ENCODE data around the gene AOC3. TPM values are rescaled to one million over a fixed set of nuclear protein-coding genes. Genes with fewer than 3 reads are reported as not detected.
"Not testable (repeated sequence)": the region's sequence is repeated elsewhere in the genome, so short reads cannot be mapped to it uniquely, and the experiment has no call there.

The AOC3 gene
- polyA plus RNA-seq, 1 donor = 4.9 TPM

GRCh38 chr17:42843358-42843934 is 7.6 kb upstream of the AOC3 start:
- peak; percentile 72 for DNase-seq

DNA sequence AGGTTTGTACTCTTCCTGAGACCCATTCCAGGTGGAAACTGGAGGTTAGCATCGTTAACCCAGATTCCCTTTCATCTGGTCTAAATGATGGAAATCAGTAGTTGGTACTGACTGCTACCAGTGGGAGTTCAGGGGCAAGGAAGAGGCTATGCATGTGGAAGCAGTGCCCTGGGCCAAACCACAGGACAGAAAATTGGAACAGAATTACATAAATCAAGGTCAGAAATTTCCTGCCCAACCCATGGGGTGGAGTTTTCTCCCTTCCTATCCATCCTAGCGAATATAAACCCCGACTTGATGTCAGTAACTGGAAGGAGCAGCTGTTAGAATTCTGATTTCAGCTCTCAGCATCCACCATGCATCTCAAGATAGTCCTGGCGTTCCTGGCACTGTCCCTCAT is 6.7 kb upstream of the AOC3 start, which contains the start of gene AOC2:
Gene AOC2 (plus strand): TSS at position 310 of the 400 bp plus-strand sequence. CDS start 47 bp downstream, at position 357.
- no peak for DNase-seq

DNA sequence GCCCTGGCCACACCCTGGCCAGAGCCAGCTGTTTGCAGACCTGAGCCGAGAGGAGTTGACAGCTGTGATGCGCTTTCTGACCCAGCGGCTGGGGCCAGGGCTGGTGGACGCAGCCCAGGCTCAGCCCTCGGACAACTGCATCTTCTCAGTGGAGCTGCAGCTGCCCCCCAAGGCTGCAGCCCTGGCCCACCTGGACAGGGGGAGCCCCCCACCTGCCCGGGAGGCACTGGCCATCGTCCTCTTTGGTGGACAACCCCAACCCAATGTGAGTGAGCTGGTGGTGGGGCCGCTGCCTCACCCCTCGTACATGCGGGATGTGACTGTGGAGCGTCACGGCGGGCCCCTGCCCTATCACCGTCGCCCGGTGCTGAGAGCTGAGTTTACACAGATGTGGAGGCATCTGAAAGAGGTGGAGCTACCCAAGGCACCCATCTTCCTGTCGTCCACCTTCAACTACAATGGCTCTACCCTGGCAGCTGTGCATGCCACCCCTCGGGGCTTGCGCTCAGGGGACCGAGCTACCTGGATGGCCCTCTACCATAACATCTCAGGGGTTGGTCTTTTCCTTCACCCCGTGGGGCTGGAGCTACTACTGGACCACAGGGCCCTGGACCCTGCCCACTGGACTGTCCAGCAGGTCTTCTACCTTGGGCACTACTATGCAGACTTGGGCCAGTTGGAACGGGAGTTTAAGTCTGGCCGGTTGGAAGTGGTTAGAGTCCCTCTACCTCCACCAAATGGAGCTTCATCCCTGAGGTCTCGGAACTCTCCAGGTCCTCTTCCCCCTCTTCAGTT is 6.0 kb upstream of the AOC3 start:
- no peak for DNase-seq

DNA sequence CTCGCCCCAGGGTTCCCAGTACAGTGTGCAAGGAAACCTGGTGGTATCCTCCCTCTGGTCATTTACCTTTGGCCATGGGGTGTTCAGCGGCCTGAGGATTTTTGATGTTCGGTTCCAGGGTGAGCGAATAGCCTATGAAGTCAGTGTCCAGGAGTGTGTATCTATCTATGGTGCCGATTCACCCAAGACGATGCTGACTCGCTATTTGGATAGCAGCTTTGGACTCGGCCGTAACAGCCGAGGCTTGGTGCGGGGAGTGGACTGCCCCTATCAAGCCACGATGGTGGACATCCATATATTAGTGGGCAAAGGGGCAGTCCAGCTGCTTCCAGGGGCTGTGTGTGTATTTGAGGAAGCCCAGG is 5.5 kb upstream of the AOC3 start:
- no peak for DNase-seq

GRCh38 chr17:42845918-42846593 is 4.9 kb upstream of the AOC3 start:
- no peak for DNase-seq

DNA sequence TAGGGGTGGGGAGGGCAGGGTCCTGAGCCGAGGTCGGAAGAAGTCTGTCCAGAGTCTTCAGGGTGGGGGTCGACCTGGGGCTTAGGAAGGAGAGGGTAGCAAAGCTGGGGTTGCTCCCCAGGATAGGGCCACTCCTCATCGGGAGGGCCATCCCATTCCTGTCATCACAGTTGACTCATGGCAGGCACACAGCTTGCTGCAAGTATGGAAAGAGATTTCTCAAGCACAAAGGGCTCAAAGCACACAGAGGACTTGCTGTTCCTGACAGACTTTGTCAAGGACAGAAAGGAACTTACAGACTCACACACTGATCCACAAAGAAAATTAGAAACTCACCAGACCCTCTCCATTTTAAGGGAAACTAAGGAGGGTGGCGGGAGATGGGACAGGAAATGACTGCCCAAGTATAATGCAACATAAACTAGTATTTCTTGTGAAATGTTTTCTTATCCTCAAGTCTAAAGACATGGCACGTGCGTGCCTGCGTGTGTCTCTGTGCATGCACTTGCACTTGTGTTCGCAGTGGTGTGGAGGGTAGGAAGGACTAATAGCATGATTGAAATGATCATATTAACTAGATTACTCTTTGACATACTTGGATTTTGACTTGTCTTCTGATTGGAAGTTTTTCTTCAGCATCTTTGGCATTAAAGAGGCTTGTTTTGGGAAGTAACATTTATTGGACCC is 4.3 kb upstream of the AOC3 start:
- DNase-seq = no peak

GRCh38 chr17:42848093-42848492 is 2.9 kb upstream of the AOC3 start:
- DNase-seq = no peak

DNA sequence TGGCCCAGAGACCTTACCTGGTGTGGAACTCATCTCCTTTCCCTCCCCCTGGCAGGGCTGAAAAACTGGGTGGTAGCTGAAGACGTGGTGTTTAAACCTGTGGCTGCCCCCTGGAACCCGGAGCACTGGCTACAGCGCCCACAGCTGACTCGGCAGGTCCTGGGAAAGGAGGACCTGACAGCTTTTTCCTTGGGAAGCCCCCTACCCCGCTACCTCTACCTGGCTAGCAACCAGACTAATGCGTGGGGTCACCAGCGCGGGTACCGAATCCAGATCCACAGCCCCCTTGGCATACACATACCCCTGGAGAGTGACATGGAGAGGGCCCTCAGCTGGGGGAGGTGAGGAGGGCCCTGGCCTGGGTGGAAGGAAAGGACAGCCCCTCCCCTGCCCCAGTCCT is 2.0 kb upstream of the AOC3 start:
- no peak for DNase-seq

DNA sequence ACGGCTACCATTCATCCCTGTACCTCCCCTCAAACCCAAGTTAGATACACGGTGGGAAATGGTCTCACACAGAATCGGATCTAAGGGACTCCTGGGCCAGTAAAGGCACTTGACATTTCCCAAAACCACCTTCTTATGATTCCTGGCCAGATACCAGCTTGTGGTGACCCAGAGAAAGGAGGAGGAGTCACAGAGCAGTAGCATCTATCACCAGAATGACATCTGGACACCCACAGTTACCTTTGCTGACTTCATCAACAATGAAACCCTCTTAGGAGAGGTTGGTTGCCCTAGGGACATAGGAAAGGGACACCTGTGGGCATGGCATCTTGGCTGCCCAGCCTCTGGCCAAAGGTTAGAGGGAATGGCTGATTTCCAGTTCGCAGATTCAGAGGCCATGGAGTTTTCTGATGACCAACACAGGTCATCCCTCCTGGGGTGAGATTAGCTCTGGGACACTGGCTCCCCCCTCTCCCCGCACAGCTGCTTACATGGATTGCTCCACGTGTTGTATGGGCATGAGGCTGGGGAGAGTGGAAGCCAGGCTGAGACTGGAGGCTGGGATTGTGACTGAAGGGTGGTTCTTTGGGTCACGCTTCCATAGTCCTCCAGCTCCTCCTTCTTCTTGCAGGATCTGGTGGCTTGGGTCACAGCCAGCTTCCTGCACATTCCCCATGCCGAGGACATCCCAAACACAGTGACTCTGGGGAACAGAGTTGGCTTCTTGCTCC is 1.4 kb upstream of the AOC3 start:
- no peak for DNase-seq

DNA sequence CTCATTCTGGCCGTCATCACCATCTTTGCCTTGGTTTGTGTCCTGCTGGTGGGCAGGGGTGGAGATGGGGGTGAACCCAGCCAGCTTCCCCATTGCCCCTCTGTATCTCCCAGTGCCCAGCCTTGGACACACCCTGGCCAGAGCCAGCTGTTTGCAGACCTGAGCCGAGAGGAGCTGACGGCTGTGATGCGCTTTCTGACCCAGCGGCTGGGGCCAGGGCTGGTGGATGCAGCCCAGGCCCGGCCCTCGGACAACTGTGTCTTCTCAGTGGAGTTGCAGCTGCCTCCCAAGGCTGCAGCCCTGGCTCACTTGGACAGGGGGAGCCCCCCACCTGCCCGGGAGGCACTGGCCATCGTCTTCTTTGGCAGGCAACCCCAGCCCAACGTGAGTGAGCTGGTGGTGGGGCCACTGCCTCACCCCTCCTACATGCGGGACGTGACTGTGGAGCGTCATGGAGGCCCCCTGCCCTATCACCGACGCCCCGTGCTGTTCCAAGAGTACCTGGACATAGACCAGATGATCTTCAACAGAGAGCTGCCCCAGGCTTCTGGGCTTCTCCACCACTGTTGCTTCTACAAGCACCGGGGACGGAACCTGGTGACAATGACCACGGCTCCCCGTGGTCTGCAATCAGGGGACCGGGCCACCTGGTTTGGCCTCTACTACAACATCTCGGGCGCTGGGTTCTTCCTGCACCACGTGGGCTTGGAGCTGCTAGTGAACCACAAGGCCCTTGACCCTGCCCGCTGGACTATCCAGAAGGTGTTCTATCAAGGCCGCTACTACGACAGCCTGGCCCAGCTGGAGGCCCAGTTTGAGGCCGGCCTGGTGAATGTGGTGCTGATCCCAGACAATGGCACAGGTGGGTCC is 607 bp downstream of the AOC3 start:
- DNase-seq = not testable (repeated sequence)

GRCh38 chr17:42852351-42852750 is 1.4 kb downstream of the AOC3 start:
- DNase-seq = no peak

GRCh38 chr17:42853004-42853403 is 2.0 kb downstream of the AOC3 start:
- no peak for DNase-seq

DNA sequence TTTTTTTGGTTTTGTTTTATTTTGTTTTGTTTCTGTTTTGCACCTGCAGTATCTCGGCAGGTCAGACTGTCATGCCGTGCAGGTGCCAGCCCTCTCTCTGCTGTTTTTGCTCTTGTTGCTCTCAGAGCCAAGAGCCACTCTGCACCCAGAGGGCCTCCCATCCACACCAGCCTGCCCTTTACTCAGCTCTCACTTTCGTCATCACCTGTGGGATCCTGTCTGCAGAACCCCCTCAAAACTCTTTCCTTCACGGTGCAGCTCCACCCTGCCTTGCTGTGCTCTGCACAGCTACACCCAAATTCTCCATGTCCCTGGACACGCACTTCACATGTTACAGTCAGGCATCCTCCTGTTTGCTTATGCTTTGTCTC is 2.6 kb downstream of the AOC3 start:
- no peak for DNase-seq

DNA sequence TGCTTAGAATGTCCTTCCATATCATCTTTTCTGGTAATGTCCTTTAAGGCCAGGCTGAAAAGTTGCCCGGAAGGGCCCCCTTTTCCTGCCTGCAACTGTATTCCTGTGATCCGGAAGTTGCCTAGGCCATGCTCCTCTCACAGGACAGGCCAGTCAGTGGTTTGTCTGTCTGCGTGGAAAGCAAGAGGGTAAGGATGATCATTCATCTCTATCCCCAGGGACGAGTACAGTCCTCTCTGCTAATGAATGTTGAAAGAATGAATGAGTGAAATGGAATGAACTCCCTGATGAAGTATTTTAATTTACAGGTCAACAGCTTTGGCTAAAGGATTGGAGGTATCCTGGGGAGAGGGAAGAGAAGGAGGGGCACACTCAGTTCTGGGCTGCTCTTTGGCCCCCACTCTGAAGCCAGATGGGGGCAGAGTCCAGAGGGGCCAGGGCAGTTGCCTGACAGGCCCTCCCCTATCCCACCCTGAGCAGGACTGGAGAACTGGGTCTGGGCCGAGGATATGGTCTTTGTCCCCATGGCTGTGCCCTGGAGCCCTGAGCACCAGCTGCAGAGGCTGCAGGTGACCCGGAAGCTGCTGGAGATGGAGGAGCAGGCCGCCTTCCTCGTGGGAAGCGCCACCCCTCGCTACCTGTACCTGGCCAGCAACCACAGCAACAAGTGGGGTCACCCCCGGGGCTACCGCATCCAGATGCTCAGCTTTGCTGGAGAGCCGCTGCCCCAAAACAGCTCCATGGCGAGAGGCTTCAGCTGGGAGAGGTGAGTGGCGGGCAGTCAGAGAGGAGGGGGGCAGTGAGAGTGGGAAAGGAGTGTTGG is 3.2 kb downstream of the AOC3 start:
- no peak for DNase-seq

- DNase-seq = no peak
Observed at GRCh38 chr17:42855048-42855596, 4.1 kb downstream of the AOC3 start.

- DNase-seq = not testable (repeated sequence)
Observed at GRCh38 chr17:42856093-42856492, 5.1 kb downstream of the AOC3 start.

DNA sequence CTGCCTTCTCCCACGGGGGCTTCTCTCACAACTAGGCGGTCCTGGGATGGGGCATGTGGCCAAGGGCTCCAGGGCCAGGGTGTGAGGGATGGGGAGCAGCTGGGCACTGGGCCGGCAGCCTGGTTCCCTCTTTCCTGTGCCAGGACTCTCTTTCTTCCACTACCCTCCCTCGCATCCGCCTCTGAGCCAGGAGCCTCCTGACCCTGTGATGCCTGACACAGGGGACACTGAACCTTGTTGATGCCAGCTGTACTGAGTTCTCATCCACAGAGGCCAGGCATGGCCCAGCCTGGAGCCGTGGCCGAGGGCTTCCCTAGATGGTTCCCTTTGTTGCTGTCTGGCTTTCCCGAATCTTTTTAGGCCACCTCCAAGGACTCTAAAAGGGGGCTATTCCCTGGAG is 5.5 kb downstream of the AOC3 start:
- DNase-seq = not testable (repeated sequence)

DNA sequence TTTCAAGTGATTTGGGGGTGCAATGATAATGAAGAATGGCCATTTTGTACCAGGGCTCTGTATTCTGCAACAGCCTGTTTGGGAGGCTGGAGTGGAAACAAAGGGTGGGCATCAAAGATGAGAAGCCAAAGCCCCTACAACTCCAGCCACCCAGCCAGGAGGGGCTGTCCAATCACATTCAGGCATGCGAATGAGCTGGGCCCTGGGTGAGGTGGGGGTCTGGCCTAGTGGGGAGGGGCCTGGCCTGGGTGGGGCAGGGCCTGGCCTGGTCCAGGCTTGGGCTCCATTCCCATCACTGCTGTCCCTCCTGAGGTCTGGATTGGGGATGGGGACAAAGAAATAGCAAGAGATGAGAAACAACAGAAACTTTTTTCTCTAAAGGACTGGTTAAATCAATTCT is 6.4 kb downstream of the AOC3 start:
- no peak for DNase-seq

DNA sequence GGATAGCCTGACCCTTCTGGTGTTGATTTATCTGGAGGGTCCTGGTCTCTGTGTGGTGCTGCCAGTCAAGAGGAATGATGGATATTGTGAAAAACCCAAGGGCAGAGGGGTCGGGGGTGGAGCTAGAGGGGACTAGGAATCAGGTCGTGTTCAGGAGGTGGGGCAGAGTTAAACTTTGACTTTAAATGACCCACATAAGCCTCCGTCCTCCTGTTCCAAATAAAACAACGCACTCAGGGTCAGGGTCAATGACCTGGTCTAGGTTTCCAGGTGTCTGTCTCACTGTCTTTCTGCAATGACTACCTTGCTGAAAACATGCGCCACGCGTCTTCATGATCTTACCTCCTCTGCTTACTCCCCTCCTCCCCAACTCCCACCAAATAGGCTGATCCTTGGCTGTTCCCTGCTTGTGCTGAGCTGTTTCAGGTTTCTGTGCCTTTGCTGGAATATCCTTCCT is 14.7 kb downstream of the AOC3 start:
- DNase-seq = no peak

- DNase-seq = no peak
Observed at GRCh38 chr17:42866216-42866615, 15.2 kb downstream of the AOC3 start.
